Left colon (tissue), 2 donors: Measurements from ENCODE around the gene BBLN. TPM values are rescaled to one million over a fixed set of nuclear protein-coding genes. Genes with fewer than 3 reads are reported as not detected.
A peak's percentile ranks its signal among the peaks of the same experiment; 100 is the strongest.

Experiments
- ATAC-seq: fragments of 200-7000 bp; cut with Tn5 transposase; one replicate; pipeline ENCODE4 v1.9.1; 2020; ENCODE audit warnings: mild to moderate bottlenecking, moderate library complexity
- DNase-seq, 2 donors: peaks; one replicate each; pipeline ENCODE4 v3.0.0-alpha.2; 2020
- intact Hi-C, 2 donors: fragments of 100-400 bp; cut with DNase I in 1 of 2; cut with micrococcal nuclease in 1 of 2; formaldehyde crosslinking; loops; one replicate each; pipeline versions ENCODE4 v1.11.2 to v1.14.0; 2022; cut with DNase I, micrococcal nuclease
- total RNA-seq, 2 donors: library from RNA; stranded (reverse); fragmentation: NEBNext Ultra II Directional; extraction: Animal tissue kit (Norgen Biotek cat#: 25700); gene quantifications; one replicate each; pipeline ENCODE4 v1.2.1, GENCODE V29; 2021
- donor health status: DM: no; HTN: no; CAD: no.
- donor health status: DM: yes; HTN: yes; CAD: no.

BBLN gene
- total RNA-seq, 2 donors from 2014 or later: 35.6 to 50.5 TPM

GRCh38 chr9:128153060-128153946 lies 6.8 kb upstream of the BBLN start:
- intact Hi-C loops: no loop called here
- DNase-seq (peak in 1 of 2 donors; percentile 19), ATAC-seq (no peak)

GRCh38 chr9:128153947-128154695 lies 5.9 kb upstream of the BBLN start:
- intact Hi-C loops: no loop called here
- DNase-seq (peak in 1 of 2 donors; percentile 25), ATAC-seq (no peak)

- DNase-seq (peak in 1 of 2 donors; percentile 14), ATAC-seq (no peak)
- intact Hi-C loops: no loop called here
Observed at GRCh38 chr9:128155736-128156500, 4.1 kb upstream of the BBLN start.

- peak in 1 of 2 donors; percentile 49 for DNase-seq
- intact Hi-C loops: no loop called here
- ATAC-seq: peak; percentile 29
Observed at GRCh38 chr9:128159522-128159783, 612 bp upstream of the BBLN start.

GRCh38 chr9:128160603-128160987 lies 530 bp downstream of the BBLN start:
- intact Hi-C loops: no loop called here
- peak in 1 of 2 donors; percentile 37 for DNase-seq
- peak; percentile 4 for ATAC-seq

GRCh38 chr9:128161215-128161902 lies 1.3 kb downstream of the BBLN start:
- ATAC-seq (no peak), DNase-seq (no peak)
- intact Hi-C loops: no loop called here

GRCh38 chr9:128162215-128163026 lies 2.4 kb downstream of the BBLN start:
- no peak for ATAC-seq
- DNase-seq: no peak
- intact Hi-C loops: no loop called here

GRCh38 chr9:128163027-128163515 lies 3.0 kb downstream of the BBLN start:
- intact Hi-C loops: no loop called here
- no peak for ATAC-seq

GRCh38 chr9:128163523-128164306 lies 3.6 kb downstream of the BBLN start:
- DNase-seq: no peak
- intact Hi-C loops: no loop called here
- ATAC-seq: no peak

More at GRCh38 chr9:128163027-128163515, 3.0 kb downstream of the BBLN start:
- DNase-seq: no peak

- intact Hi-C loops: no loop called here
- DNase-seq (no peak), ATAC-seq (no peak)
Observed at GRCh38 chr9:128164307-128164885, 4.3 kb downstream of the BBLN start.

- no peak for ATAC-seq
- intact Hi-C loops: no loop called here
- DNase-seq: no peak
Observed at GRCh38 chr9:128166169-128166568, 6.1 kb downstream of the BBLN start.

GRCh38 chr9:128167209-128167608 lies 7.1 kb downstream of the BBLN start:
- DNase-seq (no peak), ATAC-seq (no peak)
- intact Hi-C loops: no loop called here

GRCh38 chr9:128168731-128169308 lies 8.8 kb downstream of the BBLN start:
- intact Hi-C loops: no loop called here
- ATAC-seq (no peak), DNase-seq (no peak)

GRCh38 chr9:128169492-128169891 lies 9.4 kb downstream of the BBLN start:
- intact Hi-C loops: no loop called here
- ATAC-seq (no peak), DNase-seq (no peak)

- DNase-seq: no peak
- ATAC-seq: no peak
- intact Hi-C loops: no loop called here
Observed at GRCh38 chr9:128169925-128170324, 9.9 kb downstream of the BBLN start.

- no peak for ATAC-seq
- DNase-seq: no peak
- intact Hi-C loops: no loop called here
Observed at GRCh38 chr9:128174062-128174461, 14.0 kb downstream of the BBLN start.
